ENCODE data around the gene ZBTB47.

ZBTB47 gene

GRCh38 chr3:42659451-42660130, 6.1 kb downstream of the ZBTB47 start:
- no peaks in the 10 kb centered on the region for H3K36me3 ChIP-seq (ENCODE audit: insufficient read depth, low read length)
- H3K4me3 ChIP-seq: no peak overlapping the region
- no peaks in the 10 kb centered on the region for H3K9me3 ChIP-seq (ENCODE audit: low read depth, low read length)
- H3K27ac ChIP-seq: no peak overlapping the region
- TF ChIP-seq FOXP2 (optimal IDR thresholded peaks at IDR 0.05; ENCODE audit: control extremely low read depth, extremely low read length, insufficient read depth) (no peak), POLR2AphosphoS5 (IDR thresholded peaks at IDR 0.05; ENCODE audit: borderline replicate concordance, low read depth, low read length) (no peak), EZH2 (IDR thresholded peaks at IDR 0.05) (no peak)
- no peak for DNase-seq (ENCODE audit: low read depth, low spot score)
- no peak overlapping the region for H3K9ac ChIP-seq (ENCODE audit: insufficient read length)

- H3K9me3 ChIP-seq (ENCODE audit: low read depth, low read length): no peaks in the 10 kb centered on the region
- no peak overlapping the region for H3K27ac ChIP-seq
- no peak overlapping the region for H3K9ac ChIP-seq (ENCODE audit: insufficient read length)
- TF ChIP-seq FOXP2 (optimal IDR thresholded peaks at IDR 0.05; ENCODE audit: control extremely low read depth, extremely low read length, insufficient read depth): no peak
- no peak for TF ChIP-seq POLR2AphosphoS5 (IDR thresholded peaks at IDR 0.05; ENCODE audit: borderline replicate concordance, low read depth, low read length)
- no peak for TF ChIP-seq EZH2 (IDR thresholded peaks at IDR 0.05)
- H3K4me3 ChIP-seq: no peak overlapping the region
- H3K36me3 ChIP-seq (ENCODE audit: insufficient read depth, low read length): no peaks in the 10 kb centered on the region
- no peak for DNase-seq (ENCODE audit: low read depth, low spot score)
Measured at GRCh38 chr3:42660131-42660715, 6.7 kb downstream of the ZBTB47 start.

DNA sequence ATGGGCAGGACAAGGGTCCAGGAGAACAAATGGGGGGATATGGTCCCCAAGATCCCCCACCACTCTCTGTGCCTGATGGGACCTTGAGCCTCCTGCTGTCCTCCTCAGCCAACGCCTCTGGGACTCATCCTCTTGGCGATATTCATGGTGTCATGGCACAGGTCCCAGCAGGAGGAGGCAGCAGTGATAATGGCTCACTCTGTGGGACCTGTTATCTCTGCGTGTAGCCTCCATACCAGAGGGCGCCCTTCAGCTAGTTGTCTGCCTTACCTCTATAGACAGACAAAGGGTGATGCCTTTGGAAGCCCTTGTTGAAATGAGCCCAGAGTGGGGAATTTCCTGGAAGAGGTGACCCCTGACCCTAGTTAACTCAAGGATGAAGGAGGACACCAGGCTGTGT, 7.4 kb downstream of the ZBTB47 start:
- Histone ChIP-seq H3K27ac (no peak overlapping the region), H3K9me3 (ENCODE audit: low read depth, low read length) (no peaks in the 10 kb centered on the region), H3K9ac (ENCODE audit: insufficient read length) (no peak overlapping the region), H3K36me3 (ENCODE audit: insufficient read depth, low read length) (no peaks in the 10 kb centered on the region), H3K4me3 (no peak overlapping the region)
- no peak for DNase-seq (ENCODE audit: low read depth, low spot score)
- TF ChIP-seq POLR2AphosphoS5 (IDR thresholded peaks at IDR 0.05; ENCODE audit: borderline replicate concordance, low read depth, low read length) (no peak), EZH2 (IDR thresholded peaks at IDR 0.05) (no peak), FOXP2 (optimal IDR thresholded peaks at IDR 0.05; ENCODE audit: control extremely low read depth, extremely low read length, insufficient read depth) (no peak)

DNA sequence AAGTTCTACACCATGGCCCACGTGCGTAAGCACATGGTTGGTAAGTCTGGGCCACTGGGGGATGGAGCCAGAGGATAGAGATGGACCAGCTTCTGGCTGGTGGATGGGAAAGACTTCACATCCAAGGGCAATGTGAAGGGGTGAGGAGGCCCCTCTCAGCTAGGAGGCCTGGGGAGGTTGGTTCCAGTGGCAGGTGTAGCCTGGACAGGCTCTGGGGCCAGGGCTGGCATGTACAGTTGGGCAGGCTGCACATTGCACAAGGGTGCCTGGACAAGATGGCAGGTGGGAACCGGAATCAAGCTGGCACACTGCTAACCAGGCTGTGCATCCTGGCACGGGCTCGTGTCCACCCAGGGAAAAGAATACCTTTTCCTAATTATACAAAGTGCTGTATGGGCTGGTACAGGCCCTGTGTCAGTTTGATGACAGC, 8.1 kb downstream of the ZBTB47 start:
- Histone ChIP-seq H3K9me3 (ENCODE audit: low read depth, low read length) (no peaks in the 10 kb centered on the region), H3K4me3 (no peak overlapping the region), H3K27ac (no peak overlapping the region), H3K9ac (ENCODE audit: insufficient read length) (no peak overlapping the region), H3K36me3 (ENCODE audit: insufficient read depth, low read length) (no peaks in the 10 kb centered on the region)
- TF ChIP-seq POLR2AphosphoS5 (IDR thresholded peaks at IDR 0.05; ENCODE audit: borderline replicate concordance, low read depth, low read length) (no peak), EZH2 (IDR thresholded peaks at IDR 0.05) (no peak), FOXP2 (optimal IDR thresholded peaks at IDR 0.05; ENCODE audit: control extremely low read depth, extremely low read length, insufficient read depth) (no peak)
- no peak for DNase-seq (ENCODE audit: low read depth, low spot score)

DNA sequence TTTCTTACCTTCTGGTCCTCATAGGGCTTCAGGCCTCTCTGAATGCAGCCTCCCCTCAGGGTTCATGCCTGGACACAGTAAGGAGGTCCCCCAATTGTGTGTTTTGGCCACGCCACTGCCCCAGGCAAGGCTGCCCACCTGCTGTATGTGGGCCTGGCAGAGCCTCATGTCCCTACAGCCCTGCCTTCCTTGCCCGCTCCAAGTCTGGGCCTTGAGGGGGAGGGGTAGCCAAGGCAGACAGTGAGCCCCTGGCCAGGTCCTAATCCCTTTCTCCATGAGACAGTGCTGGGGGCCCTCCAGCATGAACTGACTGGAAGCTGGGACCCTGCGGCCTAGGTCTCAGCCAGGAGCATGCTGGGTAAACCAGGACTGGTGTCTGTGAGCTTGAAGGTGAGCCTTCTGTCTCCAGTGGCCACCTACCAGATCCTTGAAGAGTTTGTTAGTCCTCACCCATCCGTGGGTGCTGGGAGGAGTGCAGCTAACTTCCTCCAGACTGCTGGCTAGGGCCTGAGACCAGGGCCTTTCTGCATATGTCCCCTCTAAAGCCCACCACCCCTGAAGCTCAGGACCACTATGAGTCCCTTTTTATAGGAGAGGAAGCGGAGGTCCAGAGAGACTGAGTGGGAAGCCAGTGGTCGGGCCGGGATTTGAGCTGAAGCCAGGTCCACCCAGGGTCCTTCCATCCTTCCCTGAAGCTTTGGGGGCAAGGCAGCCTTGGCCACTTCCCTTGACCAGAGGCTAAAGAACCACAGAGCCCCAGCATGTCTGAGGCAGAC, 8.7 kb downstream of the ZBTB47 start:
- Histone ChIP-seq H3K36me3 (ENCODE audit: insufficient read depth, low read length) (no peaks in the 10 kb centered on the region), H3K27ac (no peak overlapping the region), H3K9ac (ENCODE audit: insufficient read length) (no peak overlapping the region), H3K4me3 (no peak overlapping the region), H3K9me3 (ENCODE audit: low read depth, low read length) (no peaks in the 10 kb centered on the region)
- no peak for DNase-seq (ENCODE audit: low read depth, low spot score)
- TF ChIP-seq POLR2AphosphoS5 (IDR thresholded peaks at IDR 0.05; ENCODE audit: borderline replicate concordance, low read depth, low read length) (no peak), EZH2 (IDR thresholded peaks at IDR 0.05) (no peak), FOXP2 (optimal IDR thresholded peaks at IDR 0.05; ENCODE audit: control extremely low read depth, extremely low read length, insufficient read depth) (no peak)

DNA sequence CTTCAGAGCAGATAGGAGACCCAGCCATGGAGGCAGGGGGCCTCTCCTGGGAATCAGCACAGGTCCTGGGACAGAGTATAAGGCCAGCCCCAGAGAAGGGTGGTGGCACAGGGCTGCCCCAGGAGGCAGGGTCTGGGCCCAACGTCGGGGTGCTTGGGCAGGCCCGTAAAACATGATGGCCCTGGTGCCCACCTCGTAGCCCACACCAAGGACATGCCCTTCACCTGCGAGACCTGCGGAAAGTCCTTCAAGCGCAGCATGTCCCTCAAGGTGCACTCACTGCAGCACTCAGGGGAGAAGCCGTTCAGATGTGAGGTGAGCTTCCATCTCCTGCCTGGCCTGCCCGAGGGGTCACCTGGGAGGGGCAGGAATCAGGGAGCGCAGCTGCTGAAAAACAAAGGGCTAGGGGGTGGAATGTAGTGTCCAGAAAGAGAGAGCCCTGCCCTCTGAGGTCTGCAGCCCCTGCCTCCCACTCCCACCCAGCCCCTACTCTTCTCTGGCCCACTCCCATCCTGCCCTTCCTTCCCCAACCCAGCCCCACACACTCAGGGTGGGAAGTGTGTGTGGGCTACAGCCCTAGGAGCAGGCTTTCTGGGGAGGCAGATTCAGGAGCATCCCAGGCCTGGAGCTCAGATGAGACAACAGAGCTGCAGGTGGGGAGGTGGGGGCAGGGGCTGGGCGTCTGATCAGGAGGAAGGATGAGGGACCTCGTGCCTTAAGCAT, 9.5 kb downstream of the ZBTB47 start:
- no peak overlapping the region for H3K4me3 ChIP-seq
- TF ChIP-seq FOXP2 (optimal IDR thresholded peaks at IDR 0.05; ENCODE audit: control extremely low read depth, extremely low read length, insufficient read depth) (no peak), POLR2AphosphoS5 (IDR thresholded peaks at IDR 0.05; ENCODE audit: borderline replicate concordance, low read depth, low read length) (no peak), EZH2 (IDR thresholded peaks at IDR 0.05) (no peak)
- H3K27ac ChIP-seq: no peak overlapping the region
- no peaks in the 10 kb centered on the region for H3K36me3 ChIP-seq (ENCODE audit: insufficient read depth, low read length)
- DNase-seq (ENCODE audit: low read depth, low spot score): no peak
- H3K9me3 ChIP-seq (ENCODE audit: low read depth, low read length): no peaks in the 10 kb centered on the region
- no peak overlapping the region for H3K9ac ChIP-seq (ENCODE audit: insufficient read length)

DNA sequence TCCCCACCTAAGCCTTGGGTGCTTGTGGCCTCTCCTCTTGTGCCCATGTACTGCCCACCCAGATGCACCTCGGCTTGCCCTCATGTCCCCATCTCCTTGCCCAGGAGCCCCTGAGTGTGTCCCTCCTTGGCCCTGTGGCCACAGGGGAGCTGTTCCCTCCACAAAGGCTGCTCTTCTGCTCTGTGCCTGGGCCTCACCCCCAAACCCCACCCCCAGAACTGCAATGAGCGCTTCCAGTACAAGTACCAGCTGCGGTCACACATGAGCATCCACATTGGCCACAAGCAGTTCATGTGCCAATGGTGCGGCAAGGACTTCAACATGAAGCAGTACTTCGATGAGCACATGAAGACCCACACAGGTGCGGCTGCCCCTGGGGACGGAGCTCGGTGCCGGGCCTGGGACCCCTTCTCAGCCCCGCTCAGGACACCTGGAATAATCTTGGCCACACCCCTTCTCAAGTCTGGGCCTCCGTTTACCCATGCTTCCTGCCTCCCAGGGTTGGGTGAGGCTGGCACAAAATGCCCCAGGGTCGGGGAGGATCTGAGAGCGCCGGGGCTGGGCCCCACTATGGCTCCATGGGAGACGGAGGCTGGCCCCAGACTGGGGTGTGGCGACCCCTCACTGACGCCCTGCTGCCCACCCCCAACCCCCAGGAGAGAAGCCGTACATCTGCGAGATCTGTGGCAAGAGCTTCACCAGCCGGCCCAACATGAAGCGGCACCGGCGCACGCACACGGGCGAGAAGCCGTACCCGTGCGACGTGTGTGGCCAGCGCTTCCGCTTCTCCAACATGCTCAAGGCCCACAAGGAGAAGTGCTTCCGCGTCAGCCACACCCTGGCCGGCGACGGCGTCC, 10.3 kb downstream of the ZBTB47 start:
- H3K4me3 ChIP-seq: no peak overlapping the region
- H3K36me3 ChIP-seq (ENCODE audit: insufficient read depth, low read length): no peaks in the 10 kb centered on the region
- no peak overlapping the region for H3K9ac ChIP-seq (ENCODE audit: insufficient read length)
- TF ChIP-seq EZH2 (IDR thresholded peaks at IDR 0.05) (no peak), POLR2AphosphoS5 (IDR thresholded peaks at IDR 0.05; ENCODE audit: borderline replicate concordance, low read depth, low read length) (no peak), FOXP2 (optimal IDR thresholded peaks at IDR 0.05; ENCODE audit: control extremely low read depth, extremely low read length, insufficient read depth) (no peak)
- no peak overlapping the region for H3K27ac ChIP-seq
- H3K9me3 ChIP-seq (ENCODE audit: low read depth, low read length): no peaks in the 10 kb centered on the region
- DNase-seq (ENCODE audit: low read depth, low spot score): no peak

Data from SK-N-MC (cell line).